ENCODE data around the gene ELANE. TPM values are rescaled to one million over a fixed set of nuclear protein-coding genes. Genes with fewer than 3 reads are reported as not detected.
"Not testable (repeated sequence)": the region's sequence is repeated elsewhere in the genome, so short reads cannot be mapped to it uniquely, and the experiment has no call there.

Gene ELANE
- total RNA-seq, 2 donors from 2014 or later = not detected

GRCh38 chr19:891421-892200 is 39.5 kb downstream of the ELANE start:
- ATAC-seq; H3K9me3 Mint-ChIP-seq; DNase-seq (ENCODE audit: low spot score); H3K27me3 Mint-ChIP-seq; H3K36me3 Mint-ChIP-seq: not testable (repeated sequence)
- peak overlapping the region; percentile 86 for H3K4me3 Mint-ChIP-seq
- H3K4me1 Mint-ChIP-seq (ENCODE audit: low read depth in 2 of 2) = peaks cover 12 to 14% of the 10 kb centered on the region in 2 donors
- H3K27ac Mint-ChIP-seq = peak overlapping the region; percentile 98 to 99

DNA sequence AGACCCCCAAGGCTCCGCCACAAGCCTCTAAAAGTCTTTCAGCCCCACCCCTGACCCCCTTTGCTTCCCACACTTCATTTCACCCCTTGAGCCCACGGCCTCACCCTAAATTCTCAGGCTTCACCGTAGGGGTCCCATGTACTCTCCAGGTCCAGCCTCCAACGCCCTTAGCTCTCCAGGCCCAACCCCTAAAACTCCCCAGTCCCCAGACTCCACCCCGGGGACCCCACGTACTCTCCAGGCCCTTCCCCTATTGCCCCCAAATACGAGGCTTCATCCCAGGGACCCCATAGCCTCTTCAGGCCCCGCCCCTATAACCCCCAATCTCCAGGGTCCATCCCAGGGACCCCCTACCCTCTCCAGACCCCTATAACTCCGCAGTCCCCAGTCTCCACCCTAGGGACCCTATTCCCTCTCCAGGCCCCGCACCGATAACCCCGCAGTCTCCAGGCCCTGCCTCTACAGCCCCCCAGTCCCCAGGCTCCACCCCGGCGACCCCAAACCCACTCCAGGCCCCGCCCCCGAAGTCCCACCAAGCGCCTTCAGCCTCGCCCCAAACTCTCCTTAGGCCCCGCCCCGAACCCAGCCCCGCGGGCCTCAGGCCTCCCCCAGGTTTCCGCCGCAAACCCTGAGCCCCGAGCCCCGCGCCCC is 40.3 kb downstream of the ELANE start:
- H3K4me3 Mint-ChIP-seq = peak overlapping the region; percentile 86
- ATAC-seq (no peak), DNase-seq (ENCODE audit: low spot score) (no peak)
- H3K4me1 Mint-ChIP-seq (ENCODE audit: low read depth in 2 of 2) = peaks cover 12 to 14% of the 10 kb centered on the region in 2 donors
- no peaks in the 10 kb centered on the region for H3K27me3 Mint-ChIP-seq
- H3K27ac Mint-ChIP-seq = peak overlapping the region; percentile 98 to 99
- H3K36me3 Mint-ChIP-seq = no peaks in the 10 kb centered on the region
- H3K9me3 Mint-ChIP-seq = no peaks in the 10 kb centered on the region

- H3K27ac Mint-ChIP-seq = peak within 1 kb of the TSS; percentile 98 to 99
- DNase-seq (ENCODE audit: low spot score) (peak; percentile 90), ATAC-seq (peak; percentile 96 to 97)
- peak within 1 kb of the TSS; percentile 96 for H3K4me3 Mint-ChIP-seq
- no peaks in the 10 kb centered on the region for H3K36me3 Mint-ChIP-seq
- peaks cover 12 to 14% of the 10 kb centered on the region in 2 donors for H3K4me1 Mint-ChIP-seq (ENCODE audit: low read depth in 2 of 2)
- H3K27me3 Mint-ChIP-seq = no peaks in the 10 kb centered on the region
- H3K9me3 Mint-ChIP-seq = no peaks in the 10 kb centered on the region
These were observed 41.0 kb downstream of the ELANE start, which contains the start of the genes MED16 and RNU6-9 for GRCh38 chr19:892894-893689. Gene MED16, minus strand, starts transcription at chr19:893187. Its CDS starts 2,056 bp downstream, at chr19:891131. Gene RNU6-9, plus strand, starts transcription at chr19:893484.

DNA sequence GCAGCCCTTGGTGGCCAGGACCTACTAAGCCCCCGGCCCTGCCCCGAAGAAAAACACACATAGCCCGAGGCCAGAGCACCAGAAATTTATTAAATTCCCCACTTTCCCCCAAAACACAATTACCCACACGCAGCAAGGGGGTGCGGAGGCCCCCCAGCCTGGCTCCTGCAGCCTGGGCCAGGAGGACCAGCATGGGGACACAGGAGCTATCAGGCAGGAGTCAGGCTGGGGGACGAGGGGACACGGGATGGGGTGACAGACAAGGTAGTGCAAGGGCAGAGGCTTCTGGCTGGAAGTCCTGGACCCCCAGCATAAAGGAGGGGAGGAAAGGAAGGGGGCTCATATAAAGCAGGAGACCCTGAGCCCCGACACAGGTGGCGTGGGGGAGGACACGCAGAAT is 44.3 kb downstream of the ELANE start:
- H3K4me3 Mint-ChIP-seq = no peak overlapping the region
- ATAC-seq (no peak), DNase-seq (ENCODE audit: low spot score) (no peak)
- no peaks in the 10 kb centered on the region for H3K36me3 Mint-ChIP-seq
- no peaks in the 10 kb centered on the region for H3K9me3 Mint-ChIP-seq
- no peaks in the 10 kb centered on the region for H3K27me3 Mint-ChIP-seq
- peaks cover 12 to 14% of the 10 kb centered on the region in 2 donors for H3K4me1 Mint-ChIP-seq (ENCODE audit: low read depth in 2 of 2)
- no peak overlapping the region for H3K27ac Mint-ChIP-seq

GRCh38 chr19:896999-897398 is 44.9 kb downstream of the ELANE start:
- Mint-ChIP-seq H3K27me3 (no peaks in the 10 kb centered on the region), H3K27ac (no peak overlapping the region), H3K4me1 (ENCODE audit: low read depth in 2 of 2) (peaks cover 12 to 14% of the 10 kb centered on the region in 2 donors), H3K4me3 (no peak overlapping the region), H3K9me3 (no peaks in the 10 kb centered on the region), H3K36me3 (no peaks in the 10 kb centered on the region)
- no peak for ATAC-seq
- DNase-seq (ENCODE audit: low spot score) = no peak

DNA sequence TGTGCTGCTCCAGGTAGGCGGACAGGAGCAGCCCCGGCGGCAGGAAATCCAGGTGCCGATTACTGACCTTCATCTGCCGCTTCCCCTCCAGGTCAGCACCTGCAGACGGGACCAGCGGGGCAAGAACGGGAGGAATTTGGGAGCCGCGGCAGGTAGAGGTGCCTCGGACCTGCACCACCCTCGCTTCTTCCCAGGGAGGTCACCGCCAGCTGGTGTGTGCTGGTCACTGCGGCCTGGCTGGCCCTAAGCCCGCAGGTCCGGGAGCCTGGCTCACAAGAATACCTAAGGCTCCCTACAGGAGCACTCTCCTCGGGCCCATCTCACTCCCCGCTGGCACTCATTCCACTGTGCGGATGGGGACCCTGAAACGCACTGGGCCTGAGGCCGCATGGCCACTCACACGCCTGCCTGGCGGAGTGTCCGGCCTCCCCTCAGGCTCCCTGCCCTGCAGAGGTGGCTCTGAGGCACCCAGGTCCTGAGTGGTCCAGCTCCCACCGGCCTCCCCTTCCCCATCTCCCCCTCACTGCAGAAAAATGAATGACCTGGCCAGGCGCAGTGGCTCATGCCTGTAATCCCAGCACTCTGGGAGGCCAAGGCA is 45.4 kb downstream of the ELANE start:
- ATAC-seq (no peak), DNase-seq (ENCODE audit: low spot score) (no peak)
- Mint-ChIP-seq H3K9me3 (no peaks in the 10 kb centered on the region), H3K27ac (no peak overlapping the region), H3K4me1 (ENCODE audit: low read depth in 2 of 2) (peaks cover 10% of the 10 kb centered on the region in 2 donors), H3K27me3 (no peaks in the 10 kb centered on the region), H3K4me3 (no peak overlapping the region), H3K36me3 (no peaks in the 10 kb centered on the region)

GRCh38 chr19:898663-899062 is 46.6 kb downstream of the ELANE start:
- Mint-ChIP-seq H3K9me3 (no peaks in the 10 kb centered on the region), H3K4me3 (no peak overlapping the region), H3K4me1 (ENCODE audit: low read depth in 2 of 2) (peaks cover 2% of the 10 kb centered on the region in 2 donors), H3K27me3 (no peaks in the 10 kb centered on the region), H3K36me3 (no peaks in the 10 kb centered on the region), H3K27ac (no peak overlapping the region)
- no peak for DNase-seq (ENCODE audit: low spot score)
- no peak for ATAC-seq

DNA sequence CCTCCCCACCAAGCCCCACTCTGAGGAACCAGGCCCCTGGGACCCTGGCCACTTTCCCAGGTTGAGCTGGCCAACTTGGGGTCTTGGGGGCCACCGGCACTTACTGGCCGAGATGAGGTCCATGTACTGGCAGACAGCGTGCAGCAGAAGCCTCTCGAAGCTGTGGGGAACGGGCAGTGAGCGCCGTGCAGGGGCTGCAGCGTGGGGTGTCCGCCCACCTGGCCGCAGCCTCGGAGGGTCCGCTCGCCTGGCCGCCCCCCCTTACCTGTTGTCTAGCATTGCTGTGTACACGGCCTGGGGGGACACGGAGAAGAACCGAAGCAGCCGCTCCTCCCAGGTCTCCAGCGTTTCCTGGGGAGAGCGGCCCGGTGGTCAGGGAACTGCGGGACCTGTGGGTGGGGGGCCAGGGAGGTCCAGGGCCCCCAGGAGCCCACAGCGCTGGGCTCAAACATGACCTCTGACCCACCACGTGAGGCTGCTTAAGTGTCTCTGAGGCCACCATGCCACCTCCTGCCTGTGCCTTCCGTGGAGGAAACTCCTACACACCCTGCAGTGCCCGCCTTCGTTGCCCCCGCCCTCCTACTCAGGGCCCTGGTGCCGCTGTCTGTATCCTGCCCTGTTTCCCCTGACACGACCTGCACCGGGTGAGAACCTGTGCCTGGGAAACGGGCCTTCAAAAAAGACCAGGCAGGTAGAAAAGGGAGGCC is 47.4 kb downstream of the ELANE start:
- no peak for DNase-seq (ENCODE audit: low spot score)

GRCh38 chr19:900043-900301 is 47.9 kb downstream of the ELANE start:
- no peaks in the 10 kb centered on the region for H3K36me3 Mint-ChIP-seq
- H3K27ac Mint-ChIP-seq = no peak overlapping the region
- H3K4me3 Mint-ChIP-seq = no peak overlapping the region
- no peak for DNase-seq (ENCODE audit: low spot score)
- H3K4me1 Mint-ChIP-seq (ENCODE audit: low read depth in 2 of 2) = peaks cover 0 to 3% of the 10 kb centered on the region in 2 donors
- H3K27me3 Mint-ChIP-seq = no peaks in the 10 kb centered on the region
- H3K9me3 Mint-ChIP-seq = no peaks in the 10 kb centered on the region
- ATAC-seq = no peak

More for the DNA sequence above, 47.4 kb downstream of the ELANE start:
- peaks cover 0 to 3% of the 10 kb centered on the region in 2 donors for H3K4me1 Mint-ChIP-seq (ENCODE audit: low read depth in 2 of 2)
- H3K27ac Mint-ChIP-seq = no peak overlapping the region
- no peak overlapping the region for H3K4me3 Mint-ChIP-seq
- H3K36me3 Mint-ChIP-seq = no peaks in the 10 kb centered on the region
- H3K27me3 Mint-ChIP-seq = no peaks in the 10 kb centered on the region
- no peak for ATAC-seq
- no peaks in the 10 kb centered on the region for H3K9me3 Mint-ChIP-seq

GRCh38 chr19:900302-901111 is 48.4 kb downstream of the ELANE start:
- H3K27ac Mint-ChIP-seq = no peak overlapping the region
- H3K9me3 Mint-ChIP-seq = no peaks in the 10 kb centered on the region
- ATAC-seq (peak; percentile 34 to 52), DNase-seq (ENCODE audit: low spot score) (no peak)
- no peaks in the 10 kb centered on the region for H3K27me3 Mint-ChIP-seq
- H3K4me3 Mint-ChIP-seq = no peak overlapping the region
- no peaks in the 10 kb centered on the region for H3K36me3 Mint-ChIP-seq
- peaks cover 0 to 3% of the 10 kb centered on the region in 2 donors for H3K4me1 Mint-ChIP-seq (ENCODE audit: low read depth in 2 of 2)

DNA sequence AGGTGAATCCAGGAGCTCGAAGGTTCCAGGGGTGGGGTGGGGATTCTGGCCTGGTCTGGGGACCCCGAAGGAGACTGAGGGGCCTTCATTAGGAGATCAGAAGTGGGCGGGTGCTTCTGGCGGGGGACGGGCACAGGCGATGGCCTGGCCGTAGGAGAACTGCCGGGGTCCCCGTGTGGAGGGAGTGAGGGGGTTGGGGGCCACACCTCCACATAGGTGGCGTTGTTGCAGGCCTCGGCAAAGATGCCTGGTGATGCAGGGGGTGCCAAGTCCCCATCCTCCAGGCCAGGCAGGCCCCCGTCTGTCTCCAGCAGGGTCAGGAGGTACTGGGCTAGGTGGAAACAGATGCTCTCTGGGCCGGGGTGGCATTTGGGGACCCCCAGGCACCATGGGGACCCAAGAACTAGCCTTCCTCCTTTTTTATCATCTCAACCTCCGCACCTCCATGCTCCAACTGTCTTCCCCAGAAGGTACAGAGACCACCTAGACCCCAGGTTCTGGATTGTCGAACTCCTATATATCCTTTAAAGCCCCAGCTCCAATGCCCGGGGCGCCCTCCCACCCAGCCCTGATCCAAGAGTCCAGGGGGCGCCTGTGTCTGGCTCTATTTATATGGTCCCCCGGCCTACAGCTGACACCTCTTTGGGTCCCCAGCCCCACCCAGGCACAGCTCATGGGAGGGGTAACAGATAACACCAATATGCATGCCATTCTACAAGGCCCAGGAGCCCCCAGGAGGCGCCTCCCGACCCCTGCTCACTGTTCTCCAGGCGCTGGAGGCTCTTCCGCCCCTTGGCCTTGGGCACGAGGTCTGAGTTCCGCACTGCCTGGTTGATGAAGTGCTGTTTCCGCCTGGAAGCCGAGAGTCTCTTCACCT is 49.4 kb downstream of the ELANE start:
- ATAC-seq (no peak), DNase-seq (ENCODE audit: low spot score) (no peak)
- peaks cover 0 to 3% of the 10 kb centered on the region in 2 donors for H3K4me1 Mint-ChIP-seq (ENCODE audit: low read depth in 2 of 2)
- H3K9me3 Mint-ChIP-seq = no peaks in the 10 kb centered on the region
- H3K4me3 Mint-ChIP-seq = no peak overlapping the region
- no peaks in the 10 kb centered on the region for H3K27me3 Mint-ChIP-seq
- no peak overlapping the region for H3K27ac Mint-ChIP-seq
- H3K36me3 Mint-ChIP-seq = no peaks in the 10 kb centered on the region

DNA sequence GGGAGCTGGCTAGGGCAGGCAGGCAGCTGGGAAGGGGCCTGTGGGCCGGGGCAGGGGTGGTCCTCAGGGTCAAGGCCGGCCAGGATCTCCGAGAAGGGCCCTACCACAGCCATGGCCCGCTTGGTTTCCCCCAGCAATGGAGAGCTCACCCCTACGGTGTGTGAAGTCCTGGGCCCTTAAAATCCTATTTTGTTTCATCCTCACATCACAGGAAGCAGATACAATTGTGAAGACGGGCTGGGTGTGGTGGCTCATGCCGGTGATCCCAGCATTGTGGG is 49.9 kb downstream of the ELANE start:
- no peak overlapping the region for H3K4me3 Mint-ChIP-seq
- ATAC-seq = no peak
- no peaks in the 10 kb centered on the region for H3K27me3 Mint-ChIP-seq
- H3K4me1 Mint-ChIP-seq (ENCODE audit: low read depth in 2 of 2) = peaks cover 0 to 3% of the 10 kb centered on the region in 2 donors
- DNase-seq (ENCODE audit: low spot score) = no peak
- no peak overlapping the region for H3K27ac Mint-ChIP-seq
- no peaks in the 10 kb centered on the region for H3K9me3 Mint-ChIP-seq
- no peaks in the 10 kb centered on the region for H3K36me3 Mint-ChIP-seq
